Keratinocyte (primary cell): ENCODE data around the gene P3H1. TPM values are rescaled to one million over a fixed set of nuclear protein-coding genes. Genes with fewer than 3 reads are reported as not detected.

Experiments used
- DNase-seq: peaks from one replicate; pipeline ENCODE4 v3.0.0-alpha.2; 2011; ENCODE audit warnings: low read depth, missing footprints, low spot score
- FAIRE-seq: peaks from 2 replicates; lab custom pipeline; 2011; peaks lifted over from hg19 to GRCh38; lab: Jason Lieb, UNC
- H2AFZ ChIP-seq: 2 replicates; pipeline ENCODE4 v1.6.0; 2012; ENCODE audit warnings: low read length, control low read depth, inconsistent platforms; ENCODE audit not compliant: control insufficient read depth
- H3K27ac ChIP-seq: 2 replicates; pipeline ENCODE4 v1.5.1; 2011; ENCODE audit warnings: low read length; ENCODE audit not compliant: control insufficient read depth, insufficient read depth
- H3K27me3 ChIP-seq: 3 replicates; pipeline ENCODE4 v1.6.0; 2011; ENCODE audit warnings: low read length; ENCODE audit not compliant: control insufficient read depth, insufficient read depth; ENCODE audit errors: extremely low read depth
- H3K36me3 ChIP-seq, 2 experiments: 2 replicates in 1 of 2; 3 replicates in 1 of 2; pipeline ENCODE4 v1.5.1; 2011; ENCODE audit warnings: low read length in 2 of 2, mild to moderate bottlenecking in 1 of 2; ENCODE audit not compliant: control insufficient read depth in 2 of 2, insufficient read depth in 2 of 2; ENCODE audit errors: extremely low read depth in 1 of 2
- H3K4me1 ChIP-seq: 3 replicates; pipeline ENCODE4 v1.5.1; 2011; ENCODE audit warnings: low read length; ENCODE audit not compliant: control insufficient read depth, insufficient read depth; ENCODE audit errors: extremely low read depth
- H3K4me2 ChIP-seq: 3 replicates; pipeline ENCODE4 v1.6.0; 2011; ENCODE audit warnings: low read depth, low read length; ENCODE audit not compliant: control insufficient read depth, insufficient read depth; ENCODE audit errors: extremely low read depth
- H3K4me3 ChIP-seq, 3 experiments: fragments of 200-600 bp in 1 of 3; sonication (generic) in 1 of 3; 2 replicates in 2 of 3; 3 replicates in 1 of 3; pipeline ENCODE4 v1.5.1; 2011 to 2016; ENCODE audit warnings: low read length in 3 of 3, mild to moderate bottlenecking in 3 of 3, control low read depth in 2 of 3, inconsistent platforms in 1 of 3, low read depth in 1 of 3, mixed read lengths in 1 of 3, mixed run types in 1 of 3, moderate library complexity in 1 of 3; ENCODE audit not compliant: control insufficient read depth in 2 of 3, insufficient read depth in 2 of 3; ENCODE audit errors: extremely low read depth in 1 of 3
- H3K79me2 ChIP-seq: 2 replicates; pipeline ENCODE4 v1.6.0; 2012; ENCODE audit warnings: low read length; ENCODE audit not compliant: control insufficient read depth, insufficient read depth
- H3K9ac ChIP-seq: 3 replicates; pipeline ENCODE4 v1.6.0; 2011; ENCODE audit warnings: low read length; ENCODE audit not compliant: control insufficient read depth, insufficient read depth; ENCODE audit errors: extremely low read depth
- H3K9me1 ChIP-seq: 3 replicates; pipeline ENCODE4 v1.6.0; 2011; ENCODE audit warnings: low read length; ENCODE audit not compliant: control insufficient read depth, insufficient read depth; ENCODE audit errors: extremely low read depth
- H3K9me3 ChIP-seq: 2 replicates; pipeline ENCODE4 v1.5.1; 2012; ENCODE audit warnings: low read depth, low read length; ENCODE audit not compliant: control insufficient read depth
- H4K20me1 ChIP-seq: 3 replicates; pipeline ENCODE4 v1.6.0; 2011; ENCODE audit warnings: low read length; ENCODE audit not compliant: control insufficient read depth, insufficient read depth; ENCODE audit errors: extremely low read depth
- CTCF ChIP-seq, 3 experiments: IDR thresholded peaks in 1 of 3; conservative IDR thresholded peaks in 1 of 3; optimal IDR thresholded peaks in 1 of 3; 2 replicates in 2 of 3; 3 replicates in 1 of 3; pipeline versions ENCODE3 to v1.5.1; 2011; ENCODE audit warnings: low read length in 3 of 3, mild to moderate bottlenecking in 3 of 3, moderate library complexity in 2 of 3, control low read depth in 1 of 3, inconsistent platforms in 1 of 3; ENCODE audit not compliant: insufficient read depth in 2 of 3; ENCODE audit errors: extremely low read depth in 1 of 3
- EZH2 ChIP-seq: IDR thresholded peaks from one replicate; pipeline ENCODE4 v1.6.1; 2012; ENCODE audit warnings: inconsistent platforms, mild to moderate bottlenecking, low read length, moderate library complexity
- dilution Hi-C: fragments of 300-500 bp; cut with MboI; formaldehyde crosslinking; loops from one replicate; pipeline ENCODE4 v1.7.0; 2020; ENCODE audit warnings: low sequenced_read_pairs; ENCODE audit not compliant: extremely low pct_ligation_motif_present
- polyA plus RNA-seq, 5 experiments: library from polyadenylated mRNA; depleted of rRNA in 3 of 5; stranded (reverse) in 3 of 5; stranded (forward) in 1 of 5; unstranded in 1 of 5; fragments of >200 nt; gene quantifications; 1 replicate in 1 of 5; 2 replicates in 3 of 5; 3 replicates in 1 of 5; pipeline versions ENCODE4 v1.2.1 to v1.2.3, GENCODE V29; 2011 to 2012; ENCODE audit warnings: missing spikeins in 2 of 5, low read depth in 1 of 5, low replicate concordance in 1 of 5

Gene P3H1
- polyA plus RNA-seq, 1 donor (not counting 4 experiments of a cell fraction or from before 2014, with no cell fraction given): 24.4 TPM

GRCh38 chr1:42761567-42761966, 5.3 kb downstream of the P3H1 start:
- Histone ChIP-seq H3K9me3 (no peaks in the 10 kb centered on the region), H3K4me1 (peaks cover 13% of the 10 kb centered on the region), H4K20me1 (no peaks in the 10 kb centered on the region), H3K9ac (no peak overlapping the region), H3K4me2 (no peak overlapping the region), H3K9me1 (no peaks in the 10 kb centered on the region), H3K4me3 (no peak overlapping the region), H3K27ac (no peak overlapping the region), H3K27me3 (no peaks in the 10 kb centered on the region), H2AFZ (no peak overlapping the region), H3K79me2 (peaks cover 24% of the 10 kb centered on the region), H3K36me3 (peaks cover 7 to 14% of the 10 kb centered on the region in 2 experiments)
- TF ChIP-seq CTCF (optimal IDR thresholded peaks at IDR 0.05 in 1 of 3, IDR thresholded peaks at IDR 0.05 in 1 of 3, conservative IDR thresholded peaks at IDR 0.05 in 1 of 3; ENCODE audit: extremely low read depth in 1 of 3, insufficient read depth in 2 of 3, low read length in 3 of 3) (no peak), EZH2 (no peak)
- DNase-seq (no peak), FAIRE-seq (no peak)
- dilution Hi-C loops: no loop called here

GRCh38 chr1:42759114-42759513, 7.7 kb downstream of the P3H1 start:
- Histone ChIP-seq H4K20me1 (no peaks in the 10 kb centered on the region), H3K9ac (no peak overlapping the region), H3K4me3 (no peak overlapping the region), H3K36me3 (peaks cover 23 to 28% of the 10 kb centered on the region in 2 experiments), H3K79me2 (peaks cover 2% of the 10 kb centered on the region), H3K27me3 (no peaks in the 10 kb centered on the region), H2AFZ (no peak overlapping the region), H3K27ac (no peak overlapping the region), H3K9me1 (no peaks in the 10 kb centered on the region), H3K4me2 (no peak overlapping the region), H3K9me3 (no peaks in the 10 kb centered on the region), H3K4me1 (peaks cover 6% of the 10 kb centered on the region)
- TF ChIP-seq CTCF (optimal IDR thresholded peaks at IDR 0.05 in 1 of 3, IDR thresholded peaks at IDR 0.05 in 1 of 3, conservative IDR thresholded peaks at IDR 0.05 in 1 of 3; ENCODE audit: extremely low read depth in 1 of 3, insufficient read depth in 2 of 3, low read length in 3 of 3) (peak in 1 of 3 experiments; percentile 27), EZH2 (no peak)
- DNase-seq: no peak
- FAIRE-seq: no peak
- dilution Hi-C loops: no loop called here
